Tibial nerve (tissue), 3 donors: ENCODE data around the gene CCDC38.

ENCODE experiments used
- POLR2A ChIP-seq, 2 donors: fragments of 450-650 bp; IDR thresholded peaks; one replicate each; pipeline ENCODE4 v1.6.1; 2017; ENCODE audit warnings: antibody characterized with exemption in 2 of 2, mild to moderate bottlenecking in 2 of 2, moderate library complexity in 2 of 2
- TF ChIP-seq, protein P1 (sequence below), 5 experiments: fragments of 200-600 bp in 3 of 5; fragments of 450-650 bp in 2 of 5; sonication (generic) in 3 of 5; IDR thresholded peaks; one replicate each; pipeline ENCODE4 v1.5.1; 2016 to 2019; ENCODE audit warnings: antibody characterized with exemption in 5 of 5, mild to moderate bottlenecking in 3 of 5, moderate library complexity in 2 of 5

DNA sequence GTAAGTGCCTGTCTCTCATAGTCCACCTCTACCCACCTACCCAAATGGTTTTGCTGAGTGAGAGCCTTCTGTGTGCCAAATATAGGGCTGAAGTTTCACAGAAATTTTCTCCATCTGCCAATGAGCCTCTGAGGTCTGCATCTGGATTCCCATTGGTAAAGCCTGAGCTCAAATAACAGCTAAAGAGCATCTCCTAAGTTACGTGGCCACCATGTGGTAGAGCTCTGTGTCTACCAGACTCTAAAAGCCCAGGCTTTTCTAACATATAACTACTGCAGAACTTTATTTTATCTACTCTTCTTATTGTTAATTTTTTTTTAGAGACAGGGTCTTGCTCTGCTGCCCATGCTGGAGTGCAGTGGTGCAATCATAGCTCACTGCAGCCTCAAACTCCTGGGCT, 16.7 kb upstream of the CCDC38 start:
- no peak for TF ChIP-seq POLR2A (IDR thresholded peaks at IDR 0.05)
- TF ChIP-seq, protein P1, sequence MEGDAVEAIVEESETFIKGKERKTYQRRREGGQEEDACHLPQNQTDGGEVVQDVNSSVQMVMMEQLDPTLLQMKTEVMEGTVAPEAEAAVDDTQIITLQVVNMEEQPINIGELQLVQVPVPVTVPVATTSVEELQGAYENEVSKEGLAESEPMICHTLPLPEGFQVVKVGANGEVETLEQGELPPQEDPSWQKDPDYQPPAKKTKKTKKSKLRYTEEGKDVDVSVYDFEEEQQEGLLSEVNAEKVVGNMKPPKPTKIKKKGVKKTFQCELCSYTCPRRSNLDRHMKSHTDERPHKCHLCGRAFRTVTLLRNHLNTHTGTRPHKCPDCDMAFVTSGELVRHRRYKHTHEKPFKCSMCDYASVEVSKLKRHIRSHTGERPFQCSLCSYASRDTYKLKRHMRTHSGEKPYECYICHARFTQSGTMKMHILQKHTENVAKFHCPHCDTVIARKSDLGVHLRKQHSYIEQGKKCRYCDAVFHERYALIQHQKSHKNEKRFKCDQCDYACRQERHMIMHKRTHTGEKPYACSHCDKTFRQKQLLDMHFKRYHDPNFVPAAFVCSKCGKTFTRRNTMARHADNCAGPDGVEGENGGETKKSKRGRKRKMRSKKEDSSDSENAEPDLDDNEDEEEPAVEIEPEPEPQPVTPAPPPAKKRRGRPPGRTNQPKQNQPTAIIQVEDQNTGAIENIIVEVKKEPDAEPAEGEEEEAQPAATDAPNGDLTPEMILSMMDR (IDR thresholded peaks at IDR 0.05), result no peak
